Colon (tissue), 2 donors: Measurements from ENCODE around the gene TNS1.
"Not testable (repeated sequence)": the region's sequence is repeated elsewhere in the genome, so short reads cannot be mapped to it uniquely, and the experiment has no call there.

Experiments used
- FAIRE-seq: peaks from 2 replicates; lab custom pipeline; 2012; peaks lifted over from hg19 to GRCh38; lab: Jason Lieb, UNC
- donor health status: control.
- donor health status: control.

The TNS1 gene

DNA sequence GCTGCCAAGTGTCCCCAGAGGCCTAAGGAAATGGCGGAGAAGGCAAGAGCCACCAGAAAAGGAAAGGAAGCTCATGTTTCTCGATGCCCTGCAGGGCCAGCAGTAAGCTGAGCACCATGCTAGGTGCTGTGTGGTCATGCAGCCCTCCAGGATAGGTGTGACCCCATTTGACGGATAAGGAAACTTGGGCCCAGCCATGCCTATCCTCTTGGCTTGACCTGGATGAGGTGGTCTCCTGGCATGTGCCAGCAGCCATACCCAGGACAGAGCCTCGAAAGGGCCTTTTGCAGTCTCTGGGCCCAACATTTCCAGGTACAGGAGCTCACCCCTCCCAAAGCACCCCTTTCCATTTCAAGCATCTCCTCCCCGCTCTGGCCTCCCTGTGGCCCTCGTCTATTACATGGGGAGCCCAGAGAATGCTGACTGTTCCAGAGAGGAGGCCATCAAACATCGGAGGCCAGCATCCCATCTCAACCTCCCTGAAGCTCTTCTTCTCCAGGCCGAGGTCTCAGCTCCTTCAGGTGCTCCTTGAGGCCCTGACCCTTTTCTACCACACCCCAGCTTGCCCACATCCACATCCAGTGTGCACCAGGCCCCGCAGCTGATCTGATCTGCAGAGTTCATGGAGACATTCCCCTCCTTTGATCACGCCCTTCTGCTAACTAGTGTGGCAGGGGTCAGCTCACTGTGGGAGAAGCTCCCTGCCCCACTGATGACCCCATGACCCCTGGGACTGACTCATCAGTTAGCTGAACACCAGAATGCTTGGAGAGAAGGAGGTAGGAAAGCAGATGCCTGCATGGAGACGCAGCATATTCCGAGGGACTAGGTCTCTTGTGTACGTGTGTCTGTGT lies 208.4 kb downstream of the TNS1 start:
- no peak for FAIRE-seq

DNA sequence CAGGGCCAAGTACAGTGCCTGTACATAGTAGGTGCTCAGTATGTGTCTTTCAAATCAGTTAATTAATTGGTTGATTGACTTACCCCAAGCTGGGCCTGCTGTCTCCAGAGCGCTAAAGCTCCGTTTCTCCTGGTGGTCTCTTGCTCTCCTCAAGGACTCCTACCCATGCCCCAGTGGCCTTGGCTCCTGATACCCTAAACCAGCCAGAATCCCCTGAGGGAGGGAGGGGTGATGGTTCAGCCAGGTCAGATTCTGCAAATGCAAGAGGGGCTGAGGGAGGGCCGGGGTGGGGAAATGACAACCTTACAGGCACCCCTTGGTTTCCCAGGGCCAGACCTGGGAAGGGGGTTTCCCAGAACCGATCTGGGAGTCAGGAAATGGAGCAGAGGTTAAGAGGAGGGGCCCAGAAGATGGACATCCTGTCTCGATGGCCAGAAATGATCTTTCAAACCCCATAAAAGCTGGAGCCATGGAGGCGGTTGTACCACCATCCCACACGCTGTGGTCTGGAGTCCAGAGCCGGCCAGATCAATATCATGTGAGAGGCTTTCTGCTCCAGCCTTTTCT lies 209.1 kb downstream of the TNS1 start:
- no peak for FAIRE-seq

DNA sequence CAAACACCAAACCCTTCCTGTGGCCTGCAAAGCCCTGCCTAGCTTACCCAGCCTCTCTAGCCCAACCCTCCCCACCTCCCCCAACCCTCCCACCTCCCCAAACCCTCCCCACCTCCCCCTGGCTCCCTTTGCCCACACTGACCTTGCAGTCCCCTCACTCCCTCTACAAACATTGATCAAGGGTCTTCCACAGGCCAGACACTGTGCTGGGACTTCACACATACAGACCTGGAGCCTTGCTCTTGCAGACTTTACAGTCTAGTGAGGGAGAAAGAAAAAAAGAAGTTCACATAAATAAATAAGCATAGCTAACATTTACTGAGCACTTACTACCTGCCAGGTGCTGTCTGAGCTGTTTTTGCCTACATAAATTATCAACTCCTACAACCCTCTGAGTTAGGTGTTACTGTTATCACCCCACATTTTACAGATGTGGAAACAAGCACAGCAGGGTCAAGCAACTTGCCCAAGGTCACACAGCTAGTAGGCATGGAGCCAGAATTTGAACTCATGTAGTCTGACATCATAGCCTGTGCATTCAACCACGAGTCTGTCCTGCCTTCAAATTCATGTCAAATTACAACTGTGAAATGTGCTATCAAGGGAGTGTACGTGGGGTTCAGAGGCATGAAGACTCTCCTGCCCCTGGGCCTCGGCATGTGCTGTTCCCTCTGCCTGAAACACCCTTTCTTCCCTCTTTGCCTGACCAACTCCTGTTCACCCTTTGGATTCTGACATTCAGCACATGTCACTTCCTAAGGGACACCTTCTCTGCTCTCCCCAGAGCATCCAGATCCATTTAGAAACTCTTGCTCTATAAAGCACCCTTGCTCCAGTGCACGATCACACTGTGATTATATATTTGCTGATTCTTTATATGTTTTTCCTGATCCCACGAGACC lies 209.9 kb downstream of the TNS1 start:
- FAIRE-seq: no peak

- FAIRE-seq: no peak
Observed at GRCh38 chr2:217791551-217791950, 211.2 kb downstream of the TNS1 start.

- FAIRE-seq: no peak
Observed at GRCh38 chr2:217790681-217791392, 212.0 kb downstream of the TNS1 start.

DNA sequence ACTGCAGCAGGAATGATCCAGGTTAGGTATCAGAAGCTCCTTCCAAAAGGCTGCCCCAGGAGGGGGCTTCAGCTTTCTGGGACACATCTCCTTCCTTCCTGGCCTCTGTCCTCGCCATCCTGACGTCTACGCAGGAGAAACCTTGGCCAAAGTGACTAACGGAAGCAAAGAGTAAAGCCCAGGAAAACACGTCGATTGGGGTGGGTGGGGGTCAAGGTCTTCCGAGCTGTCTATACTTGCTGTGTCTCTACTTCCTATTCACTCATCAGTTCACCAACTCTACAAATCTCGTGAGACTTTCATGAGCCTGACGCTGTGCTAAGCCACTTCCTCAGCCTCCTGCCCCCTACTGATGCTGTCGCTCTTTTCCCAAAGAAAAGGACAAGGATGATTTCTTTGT lies 212.6 kb downstream of the TNS1 start:
- FAIRE-seq: no peak

DNA sequence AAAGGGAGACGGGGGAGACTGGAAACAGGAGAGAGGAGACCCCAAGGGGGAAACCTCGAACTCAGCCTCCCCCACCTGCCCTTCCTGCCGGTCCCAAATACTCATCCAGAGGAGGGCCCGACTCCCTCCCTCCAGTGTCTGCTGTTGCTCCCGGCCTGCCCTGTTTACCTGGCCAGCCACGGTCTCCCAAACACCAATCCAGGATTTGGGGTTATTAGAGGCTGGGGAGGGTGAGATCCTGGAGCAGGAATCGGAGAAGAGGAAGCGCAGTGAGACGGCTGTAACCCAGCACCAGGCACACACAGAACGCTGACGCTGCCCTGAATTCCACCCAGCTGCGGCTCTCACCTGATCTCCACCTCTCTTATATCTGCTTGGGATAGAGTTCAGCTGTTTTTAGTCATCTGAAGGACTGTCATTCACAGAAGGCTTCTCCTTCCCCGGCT lies 213.0 kb downstream of the TNS1 start:
- FAIRE-seq: no peak

DNA sequence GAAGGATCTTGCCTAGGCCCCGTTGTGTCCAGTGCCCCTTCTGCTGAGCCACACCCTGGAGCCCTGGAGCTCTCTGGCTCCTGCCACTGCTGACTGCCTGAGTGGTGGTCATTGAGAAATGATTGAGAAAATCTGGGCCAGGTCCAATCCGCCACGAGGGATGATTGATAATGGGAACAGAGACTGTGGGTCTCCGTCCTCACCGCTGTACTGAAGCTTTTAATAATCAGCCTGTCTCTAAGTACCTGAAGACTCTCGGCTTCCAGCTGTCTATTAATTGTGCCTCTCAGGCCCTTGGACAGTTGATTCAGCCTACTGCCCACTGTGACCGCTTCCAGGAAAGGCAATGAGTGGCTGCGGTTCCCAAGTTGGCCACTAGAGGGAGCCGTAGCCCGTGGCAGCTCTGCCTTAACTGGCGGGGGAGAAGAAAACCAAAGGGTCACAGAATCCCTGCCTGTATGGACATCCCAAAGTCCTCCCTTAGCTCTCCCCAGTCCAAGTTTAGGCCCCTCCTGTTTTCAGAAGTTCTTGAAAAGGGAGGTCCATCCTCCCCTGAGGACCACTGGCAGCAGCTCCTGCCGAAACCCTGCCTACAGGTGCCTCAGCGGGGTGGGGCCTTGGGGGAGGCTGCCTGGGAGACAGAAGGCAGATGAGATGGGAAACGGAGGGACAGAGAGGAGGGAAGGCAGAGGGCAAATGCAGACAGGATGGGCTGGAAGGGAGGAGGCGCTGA lies 213.6 kb downstream of the TNS1 start:
- FAIRE-seq: no peak

GRCh38 chr2:217788669-217789002 lies 214.2 kb downstream of the TNS1 start:
- no peak for FAIRE-seq

DNA sequence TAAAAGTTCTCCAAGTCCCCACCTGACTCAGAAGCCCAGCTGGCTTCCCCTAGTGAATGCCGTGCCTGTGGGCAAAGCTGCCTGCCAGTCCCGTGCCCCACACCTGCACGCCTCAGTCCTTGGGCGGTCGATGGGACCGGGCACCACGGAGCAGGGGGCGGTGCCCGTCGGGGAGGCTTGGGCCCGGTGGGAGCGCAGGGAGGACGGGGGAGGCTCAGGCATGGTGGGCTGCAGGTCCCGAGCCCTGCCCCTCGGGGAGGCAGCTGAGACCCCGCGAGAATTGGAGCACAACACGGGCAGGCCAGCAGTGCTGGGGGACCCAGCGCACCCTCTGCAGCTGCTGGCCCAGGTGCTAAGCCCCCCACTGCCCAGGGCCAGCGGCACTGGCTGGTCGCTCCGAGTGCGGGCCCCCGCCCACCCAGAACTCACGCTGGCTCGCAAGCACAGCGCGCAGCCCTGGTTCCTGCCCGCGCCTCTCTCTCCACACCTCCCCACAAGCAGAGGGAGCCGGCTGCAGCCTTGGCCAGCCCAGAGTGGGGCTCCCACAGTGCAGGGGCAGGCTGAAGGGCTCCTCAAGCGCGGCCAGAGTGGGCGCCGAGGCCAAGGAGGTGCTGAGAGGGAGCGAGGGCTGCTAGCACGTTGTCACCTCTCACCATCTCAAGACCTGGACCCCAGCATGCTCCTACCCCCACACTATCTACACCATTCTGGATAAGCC lies 215.5 kb downstream of the TNS1 start:
- no peak for FAIRE-seq

- not testable (repeated sequence) for FAIRE-seq
Observed at GRCh38 chr2:217786560-217786959, 216.2 kb downstream of the TNS1 start.

- FAIRE-seq: no peak
Observed at GRCh38 chr2:217785544-217786045, 217.2 kb downstream of the TNS1 start.

- FAIRE-seq: no peak
Observed at GRCh38 chr2:217784996-217785543, 217.7 kb downstream of the TNS1 start.

DNA sequence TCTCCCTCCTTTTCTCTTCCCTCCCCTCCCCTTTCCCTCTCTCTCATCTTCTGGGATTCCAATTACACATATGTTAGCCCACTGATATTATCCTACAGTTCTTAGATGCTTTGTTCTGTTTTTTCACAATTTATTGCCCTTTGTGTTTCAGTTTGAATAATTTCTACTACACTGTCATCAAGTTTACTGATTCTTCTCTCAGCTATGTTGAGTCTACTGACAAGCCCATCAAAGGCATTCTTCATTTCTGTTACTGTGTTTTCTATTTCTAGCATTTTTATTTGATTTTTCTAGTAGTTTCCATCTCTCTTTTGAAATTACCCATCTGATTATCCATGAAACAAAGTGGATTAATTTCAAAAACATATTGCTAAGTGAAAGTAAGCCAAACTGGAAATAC lies 219.6 kb downstream of the TNS1 start:
- FAIRE-seq: no peak

DNA sequence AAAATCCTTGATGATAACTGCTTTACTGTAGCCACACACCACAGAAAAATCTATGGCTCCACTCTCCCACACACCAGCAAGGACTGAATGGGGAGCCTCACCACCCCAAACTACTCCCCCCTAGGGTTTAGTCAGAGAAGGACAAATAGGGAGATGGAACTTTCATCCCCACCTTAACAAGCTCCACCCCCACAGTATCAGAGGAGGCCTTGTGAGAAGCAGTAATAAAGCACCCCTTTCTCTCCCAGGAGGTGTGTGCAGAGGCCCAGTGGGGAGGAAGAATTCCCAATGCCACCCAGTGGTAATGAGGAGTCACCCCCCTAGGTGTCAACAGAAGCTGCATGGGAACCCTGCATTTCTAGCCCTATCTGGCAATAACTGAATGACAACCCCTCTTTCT lies 224.9 kb downstream of the TNS1 start:
- no peak for FAIRE-seq

GRCh38 chr2:217776631-217777030 lies 226.2 kb downstream of the TNS1 start:
- no peak for FAIRE-seq

DNA sequence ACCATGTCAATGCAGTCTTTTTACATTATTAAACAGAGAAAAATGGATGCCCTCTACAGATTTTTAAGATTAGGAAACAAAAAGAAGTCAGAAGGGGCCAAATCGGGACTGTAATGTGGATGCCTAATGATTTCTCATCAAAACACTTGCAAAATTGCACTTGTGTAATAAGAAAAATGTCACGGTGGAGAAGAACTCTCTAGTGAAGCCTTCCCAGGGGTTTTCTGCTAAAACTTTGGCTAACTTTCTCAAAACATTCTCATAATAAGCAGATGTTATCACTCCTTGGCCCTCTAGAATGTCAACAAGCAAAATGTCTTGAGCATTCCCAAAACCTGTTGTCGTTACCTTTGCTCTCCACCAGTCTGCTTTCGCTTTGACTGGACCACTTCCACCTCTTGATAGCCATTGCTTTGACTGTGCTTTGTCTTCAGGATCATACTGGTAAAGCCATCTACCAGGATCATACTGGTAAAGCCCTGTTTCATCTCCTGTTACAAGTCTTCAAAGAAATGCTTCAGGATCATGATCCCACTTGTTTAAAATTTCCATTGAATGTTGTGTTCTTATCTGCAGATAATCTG lies 226.8 kb downstream of the TNS1 start:
- FAIRE-seq: no peak

- FAIRE-seq: no peak
Observed at GRCh38 chr2:217774232-217774631, 228.6 kb downstream of the TNS1 start.

DNA sequence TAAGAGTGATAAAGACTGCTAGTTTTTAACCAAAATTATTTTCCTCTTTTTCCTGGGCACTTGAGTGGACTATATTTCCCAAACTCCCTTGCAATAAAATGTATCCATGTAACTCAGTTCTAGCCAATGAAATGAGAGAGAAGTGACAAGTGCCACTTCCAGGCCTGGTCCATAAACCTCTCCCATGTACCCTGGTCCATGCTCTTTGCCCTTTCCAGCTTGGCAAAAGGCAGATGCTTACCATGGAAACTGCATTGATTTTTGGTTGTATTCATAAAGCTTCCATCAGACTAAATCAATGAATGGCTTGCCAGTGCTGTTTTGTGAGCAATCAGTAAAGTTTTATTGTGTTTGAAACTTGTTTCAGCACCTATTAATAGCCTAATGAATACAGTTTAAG lies 229.3 kb downstream of the TNS1 start:
- FAIRE-seq: no peak

DNA sequence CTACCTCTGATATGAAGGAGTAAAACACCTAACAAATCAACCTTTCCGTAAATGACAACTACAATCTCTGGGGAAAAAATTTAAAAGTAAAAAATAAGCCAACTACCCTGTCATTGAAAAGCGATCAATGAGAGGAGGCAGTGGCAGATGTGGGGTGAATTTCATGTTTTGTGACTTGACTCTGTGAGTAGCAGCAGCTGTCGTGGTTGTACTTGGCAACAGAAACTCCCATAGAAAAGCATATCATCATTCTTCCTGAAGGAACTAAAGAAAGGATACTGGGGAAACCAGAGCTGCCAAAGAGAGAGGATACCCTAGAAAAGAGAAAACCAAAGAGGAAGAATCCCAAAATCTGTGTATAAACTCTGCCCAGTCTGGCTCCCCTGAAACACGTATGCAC lies 236.4 kb downstream of the TNS1 start:
- FAIRE-seq: no peak
